HepG2 (cell line): Measurements from ENCODE around the gene TCAP. TPM values are rescaled to one million over a fixed set of nuclear protein-coding genes. Genes with fewer than 3 reads are reported as not detected.
A peak's percentile ranks its signal among the peaks of the same experiment; 100 is the strongest.

Source experiments
- ATF5 ChIP-seq: sonication (generic); formaldehyde crosslinking; IDR thresholded peaks from 2 replicates; pipeline ENCODE4 v1.4.0; 2020; ENCODE audit warnings: mild to moderate bottlenecking, low read depth, missing genetic modification reagents
- BCL6 ChIP-seq: IDR thresholded peaks from 2 replicates; pipeline ENCODE4 v1.6.1; 2016; ENCODE audit warnings: missing genetic modification reagents, missing compliant biosample characterization
- BORCS8-MEF2B ChIP-seq: sonication (generic); formaldehyde crosslinking; IDR thresholded peaks from 2 replicates; pipeline ENCODE4 v1.8.0; 2022; ENCODE audit warnings: mild to moderate bottlenecking, missing genetic modification reagents
- CBX1 ChIP-seq: IDR thresholded peaks from one replicate; pipeline ENCODE4 v1.6.1; 2016; ENCODE audit warnings: antibody characterized with exemption, low read depth
- ETV5 ChIP-seq: IDR thresholded peaks from 2 replicates; pipeline ENCODE4 v1.6.1; 2018; ENCODE audit warnings: missing biosample characterization, missing genetic modification reagents, inconsistent platforms, borderline replicate concordance
- KDM4B ChIP-seq: sonication (generic); formaldehyde crosslinking; IDR thresholded peaks from 2 replicates; pipeline ENCODE4 v1.4.0; 2020; ENCODE audit warnings: missing genetic modification reagents
- LCORL ChIP-seq, 2 experiments: fragments of 450-650 bp in 1 of 2; sonication (generic) in 1 of 2; formaldehyde crosslinking in 1 of 2; IDR thresholded peaks; 2 replicates each; pipeline versions ENCODE4 v1.5.0 to v1.6.1; 2017 to 2020; ENCODE audit warnings: antibody characterized with exemption in 1 of 2, missing genetic modification reagents in 1 of 2
- MED1 ChIP-seq: sonication (generic); formaldehyde crosslinking; IDR thresholded peaks from 2 replicates; pipeline ENCODE4 v1.4.0; 2020; ENCODE audit warnings: missing genetic modification reagents
- NRL ChIP-seq: sonication (generic); formaldehyde crosslinking; IDR thresholded peaks from 2 replicates; pipeline ENCODE4 v1.5.0; 2020; ENCODE audit warnings: missing genetic modification reagents, mild to moderate bottlenecking, moderate library complexity, borderline replicate concordance
- PCBP1 ChIP-seq: fragments of 200-400 bp; formaldehyde crosslinking; IDR thresholded peaks from 2 replicates; pipeline ENCODE4 v1.6.1; 2017; ENCODE audit warnings: mild to moderate bottlenecking, low read depth, low read length, borderline replicate concordance
- RFX1 ChIP-seq: fragments of 450-650 bp; IDR thresholded peaks from 2 replicates; pipeline ENCODE4 v1.6.1; 2017
- SIN3B ChIP-seq: fragments of 150-350 bp; IDR thresholded peaks from 2 replicates; pipeline ENCODE4 v1.6.1; 2014; ENCODE audit warnings: low read length
- SOX5 ChIP-seq: IDR thresholded peaks from 2 replicates; pipeline ENCODE4 v1.6.1; 2016; ENCODE audit warnings: borderline replicate concordance
- TFDP1 ChIP-seq: IDR thresholded peaks from 2 replicates; pipeline ENCODE4 v1.6.1; 2016; ENCODE audit warnings: missing compliant biosample characterization, missing genetic modification reagents, borderline replicate concordance
- TFE3 ChIP-seq: IDR thresholded peaks from 2 replicates; pipeline ENCODE4 v1.6.1; 2016
- TOE1 ChIP-seq: sonication (generic); formaldehyde crosslinking; IDR thresholded peaks from 2 replicates; pipeline ENCODE4 v1.4.0; 2020; ENCODE audit warnings: mild to moderate bottlenecking, missing genetic modification reagents
- ZBTB26 ChIP-seq: IDR thresholded peaks from 2 replicates; pipeline ENCODE4 v1.6.1; 2016; ENCODE audit warnings: missing compliant biosample characterization, missing genetic modification reagents, borderline replicate concordance
- ZBTB39 ChIP-seq: sonication (generic); formaldehyde crosslinking; IDR thresholded peaks from 2 replicates; pipeline ENCODE4 v1.5.0; 2020; ENCODE audit warnings: missing genetic modification reagents
- ZC3H4 ChIP-seq: sonication (generic); formaldehyde crosslinking; IDR thresholded peaks from 2 replicates; pipeline ENCODE4 v1.4.0; 2020; ENCODE audit warnings: missing genetic modification reagents, borderline replicate concordance
- ZFAT ChIP-seq: sonication (generic); formaldehyde crosslinking; conservative IDR thresholded peaks from 2 replicates; pipeline ENCODE4 v1.8.1; 2023; ENCODE audit warnings: missing genetic modification reagents, inconsistent platforms
- ZNF143 ChIP-seq: sonication (generic); formaldehyde crosslinking; IDR thresholded peaks from 2 replicates; pipeline ENCODE4 v1.4.0; 2020; ENCODE audit warnings: missing genetic modification reagents
- ZNF256 ChIP-seq: sonication (generic); formaldehyde crosslinking; conservative IDR thresholded peaks from 2 replicates; pipeline ENCODE4 v1.4.0; 2020; ENCODE audit warnings: missing genetic modification reagents
- ZNF337 ChIP-seq: sonication (generic); formaldehyde crosslinking; IDR thresholded peaks from 2 replicates; pipeline ENCODE4 v1.5.1; 2020; ENCODE audit warnings: missing genetic modification reagents, low read depth, mild to moderate bottlenecking, borderline replicate concordance
- polyA plus RNA-seq, 8 experiments: library from polyadenylated mRNA; depleted of rRNA in 3 of 8; stranded (reverse) in 7 of 8; unstranded in 1 of 8; fragments of >200 nt; fragmentation: Illumina TruSeq in 4 of 8; extraction: Trizol in 4 of 8; gene quantifications; 2 replicates each; pipeline versions ENCODE4 v1.2.1 to v1.2.3, GENCODE V29; 2011 to 2016; ENCODE audit warnings: low read depth in 4 of 8, missing spikeins in 1 of 8, mixed read lengths in 1 of 8; ENCODE audit not compliant: insufficient read depth in 1 of 8
- total RNA-seq, 5 experiments: library from RNA; depleted of rRNA; stranded (reverse); fragments of >200 nt; fragmentation: Illumina TruSeq; extraction: Trizol; gene quantifications; 2 replicates each; pipeline ENCODE4 v1.2.3, GENCODE V29; 2016; ENCODE audit warnings: low read depth in 1 of 5

TCAP gene
- total and polyA plus RNA-seq, 2 of the 13 experiments (the other 11 are each of a cell fraction or from before 2014, with no cell fraction given) = 0.24 to 0.65 TPM

- TF ChIP-seq TFE3 = no peak
- TF ChIP-seq ZNF143 (CRISPR knock-in tag) = peak; percentile 41; the same call in 1 of the 2 replicates
- no peak for TF ChIP-seq ZC3H4 (CRISPR knock-in tag)
- TF ChIP-seq CBX1 = peak; percentile 72
- no peak for TF ChIP-seq ZBTB39 (CRISPR knock-in tag)
- TF ChIP-seq PCBP1 = no peak
- TF ChIP-seq ZNF337 (CRISPR knock-in tag) = no peak
- no peak for TF ChIP-seq LCORL (IDR thresholded peaks at IDR 0.05)
- peak; percentile 75 for TF ChIP-seq LCORL (CRISPR knock-in tag; IDR thresholded peaks at IDR 0.05)
- peak; percentile 50; the same call in 1 of the 2 replicates for TF ChIP-seq ETV5 (CRISPR knock-in tag)
- TF ChIP-seq TOE1 (CRISPR knock-in tag) = 0 out of 2 replicates have a peak, but pooled peaks have one; percentile 68
- TF ChIP-seq BCL6 (CRISPR knock-in tag) = peak; percentile 55
- TF ChIP-seq SIN3B = no peak; the same call in 1 of the 2 replicates
- TF ChIP-seq SOX5 = peak; percentile 51; the same call in 1 of the 2 replicates
- TF ChIP-seq ZBTB26 (CRISPR knock-in tag) = peak; percentile 73; the same call in 1 of the 2 replicates
- TF ChIP-seq MED1 (CRISPR knock-in tag) = peak; percentile 72
- TF ChIP-seq ZNF256 = 0 out of 2 replicates have a peak, but pooled peaks have one; percentile 55
- 0 out of 2 replicates have a peak, but pooled peaks have one; percentile 49 for TF ChIP-seq TFDP1 (CRISPR knock-in tag)
- TF ChIP-seq ZFAT (CRISPR knock-in tag) = no peak
- no peak for TF ChIP-seq RFX1
- peak; percentile 47; the same call in 1 of the 2 replicates for TF ChIP-seq NRL (CRISPR knock-in tag)
- TF ChIP-seq BORCS8-MEF2B = peak; percentile 78; the same call in 1 of the 2 replicates
- no peak; the same call in 1 of the 2 replicates for TF ChIP-seq ATF5 (CRISPR knock-in tag)
- peak; percentile 89; the same call in 1 of the 2 replicates for TF ChIP-seq KDM4B (CRISPR knock-in tag)
Measured at GRCh38 chr17:39621523-39622379, 43.4 kb upstream of the TCAP start (continued).
